Neural crest cell (in vitro differentiated cells): ENCODE measurements around the gene TOP3A. TPM values are rescaled to one million over a fixed set of nuclear protein-coding genes. Genes with fewer than 3 reads are reported as not detected.

ENCODE experiments used
- DNase-seq: peaks from one replicate; pipeline ENCODE4 v3.0.0; 2021; ENCODE audit warnings: low read depth, mixed read lengths, low spot score
- H3K27ac Mint-ChIP-seq: one replicate; pipeline ENCODE4 v1.8.0; 2021; ENCODE audit warnings: mild to moderate bottlenecking, mixed read lengths; ENCODE audit not compliant: unreplicated experiment
- H3K27me3 Mint-ChIP-seq: 2 replicates; pipeline ENCODE4 v1.8.0; 2021; ENCODE audit warnings: low read depth, mild to moderate bottlenecking, mixed read lengths
- H3K36me3 Mint-ChIP-seq: 2 replicates; pipeline ENCODE4 v1.8.0; 2021; ENCODE audit warnings: low read depth, mild to moderate bottlenecking, mixed read lengths
- H3K4me1 Mint-ChIP-seq: 2 replicates; pipeline ENCODE4 v1.8.0; 2021; ENCODE audit warnings: mixed read lengths
- H3K4me3 Mint-ChIP-seq: one replicate; pipeline ENCODE4 v1.8.0; 2021; ENCODE audit warnings: mild to moderate bottlenecking, mixed read lengths
- H3K9me3 Mint-ChIP-seq: 2 replicates; pipeline ENCODE4 v1.8.0; 2021; ENCODE audit warnings: mixed read lengths
- total RNA-seq: library from RNA; stranded (reverse); gene quantifications from 2 replicates; pipeline ENCODE4 v1.2.1, GENCODE V29; 2021
- TF ChIP-seq, protein P1 (sequence below): fragments of 200-600 bp; sonication (generic); conservative IDR thresholded peaks from 2 replicates; pipeline ENCODE4 v1.5.0; 2021; ENCODE audit warnings: antibody characterized with exemption, mild to moderate bottlenecking

The TOP3A gene
- total RNA-seq, 1 donor from 2014 or later: 107 TPM

DNA sequence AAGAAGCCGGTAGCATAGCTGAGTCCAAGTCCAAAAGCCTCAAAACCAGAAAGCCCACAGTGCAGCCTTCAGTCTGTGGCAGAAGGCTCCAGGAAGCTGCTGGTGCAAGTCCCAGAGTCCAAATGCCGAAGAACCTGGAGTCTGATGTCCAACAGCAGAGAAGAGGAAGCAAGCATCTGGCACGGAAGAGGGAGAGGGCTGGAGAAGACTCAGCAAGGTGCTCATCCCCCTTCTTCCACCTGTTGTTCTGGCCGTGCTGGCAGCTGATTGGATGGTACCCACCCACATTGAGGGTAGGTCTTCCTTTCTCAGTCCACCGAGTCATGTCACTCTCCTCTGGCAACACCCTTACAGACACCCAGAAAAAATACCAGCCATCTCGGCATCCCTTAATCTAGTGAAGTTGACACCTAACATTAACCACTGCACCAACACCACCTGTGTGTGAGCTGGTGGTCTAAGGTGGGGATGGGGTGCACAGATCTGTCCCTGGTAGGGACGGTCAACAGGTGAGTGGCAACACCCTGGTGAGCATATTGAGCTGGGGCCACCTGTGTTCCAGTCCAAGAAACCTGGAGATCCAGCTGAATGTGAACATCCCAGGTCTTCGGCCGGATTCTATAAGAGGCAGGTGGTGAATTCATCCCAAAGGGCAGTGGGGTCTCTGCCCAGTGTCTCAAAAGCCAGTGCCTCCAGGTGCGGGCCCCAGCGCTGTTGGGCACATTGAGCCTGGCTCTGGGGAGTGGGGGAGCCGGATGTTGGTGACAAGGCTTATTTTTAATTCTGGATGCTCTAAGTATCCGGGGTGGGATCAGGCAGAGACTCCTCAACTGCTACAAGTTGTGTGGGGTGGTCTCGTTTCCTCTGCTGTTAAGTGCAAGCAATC lies 44.5 kb downstream of the TOP3A start:
- DNase-seq: no peak

DNA sequence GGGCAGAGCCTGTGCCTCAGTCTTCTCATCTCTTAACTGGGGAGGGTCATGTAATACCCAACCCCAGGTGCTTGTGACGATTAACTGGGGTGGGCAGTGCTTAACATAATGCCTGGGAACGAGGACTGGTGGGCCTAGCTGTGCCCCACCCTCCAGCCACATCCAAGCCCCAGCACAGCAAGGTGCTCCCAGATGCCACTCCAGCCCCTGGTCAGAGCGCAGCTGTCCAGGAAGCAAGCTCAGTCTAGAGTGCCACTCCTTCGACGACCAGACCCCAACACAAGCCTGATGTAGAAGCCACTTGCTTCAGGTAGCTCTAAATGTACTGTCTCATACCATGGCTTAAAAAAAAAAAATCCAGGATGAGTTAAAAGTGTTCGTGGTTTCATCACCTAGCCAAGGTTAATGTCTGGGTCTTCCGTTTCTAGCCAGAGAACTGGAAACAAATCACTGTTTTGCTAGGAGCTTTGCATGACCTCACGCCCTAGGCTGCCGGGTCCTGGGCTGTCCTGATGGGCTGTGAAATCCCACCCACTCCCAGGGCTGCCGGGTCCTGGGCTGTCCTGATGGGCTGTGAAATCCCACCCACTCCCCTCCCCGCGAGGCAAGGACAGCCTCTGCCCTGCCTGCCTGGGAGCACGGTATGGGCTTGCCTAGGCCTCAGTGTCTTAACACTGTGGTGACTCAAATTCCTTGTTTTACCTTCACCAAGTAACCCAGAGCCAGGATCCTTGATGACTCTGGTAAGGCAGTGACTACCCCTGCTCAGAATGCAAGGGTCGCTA lies 46.7 kb downstream of the TOP3A start:
- DNase-seq: no peak
- H3K27ac Mint-ChIP-seq: peak overlapping the region; percentile 88

More for the DNA sequence above, 44.5 kb downstream of the TOP3A start:
- peak overlapping the region; percentile 56 for H3K4me3 Mint-ChIP-seq
- H3K36me3 Mint-ChIP-seq: peaks cover 5% of the 10 kb centered on the region
- TF ChIP-seq, protein P1, sequence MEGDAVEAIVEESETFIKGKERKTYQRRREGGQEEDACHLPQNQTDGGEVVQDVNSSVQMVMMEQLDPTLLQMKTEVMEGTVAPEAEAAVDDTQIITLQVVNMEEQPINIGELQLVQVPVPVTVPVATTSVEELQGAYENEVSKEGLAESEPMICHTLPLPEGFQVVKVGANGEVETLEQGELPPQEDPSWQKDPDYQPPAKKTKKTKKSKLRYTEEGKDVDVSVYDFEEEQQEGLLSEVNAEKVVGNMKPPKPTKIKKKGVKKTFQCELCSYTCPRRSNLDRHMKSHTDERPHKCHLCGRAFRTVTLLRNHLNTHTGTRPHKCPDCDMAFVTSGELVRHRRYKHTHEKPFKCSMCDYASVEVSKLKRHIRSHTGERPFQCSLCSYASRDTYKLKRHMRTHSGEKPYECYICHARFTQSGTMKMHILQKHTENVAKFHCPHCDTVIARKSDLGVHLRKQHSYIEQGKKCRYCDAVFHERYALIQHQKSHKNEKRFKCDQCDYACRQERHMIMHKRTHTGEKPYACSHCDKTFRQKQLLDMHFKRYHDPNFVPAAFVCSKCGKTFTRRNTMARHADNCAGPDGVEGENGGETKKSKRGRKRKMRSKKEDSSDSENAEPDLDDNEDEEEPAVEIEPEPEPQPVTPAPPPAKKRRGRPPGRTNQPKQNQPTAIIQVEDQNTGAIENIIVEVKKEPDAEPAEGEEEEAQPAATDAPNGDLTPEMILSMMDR: no peak
- H3K27me3 Mint-ChIP-seq: no peaks in the 10 kb centered on the region
- no peaks in the 10 kb centered on the region for H3K9me3 Mint-ChIP-seq
- H3K27ac Mint-ChIP-seq: no peak overlapping the region
- peaks cover 13% of the 10 kb centered on the region for H3K4me1 Mint-ChIP-seq

DNA sequence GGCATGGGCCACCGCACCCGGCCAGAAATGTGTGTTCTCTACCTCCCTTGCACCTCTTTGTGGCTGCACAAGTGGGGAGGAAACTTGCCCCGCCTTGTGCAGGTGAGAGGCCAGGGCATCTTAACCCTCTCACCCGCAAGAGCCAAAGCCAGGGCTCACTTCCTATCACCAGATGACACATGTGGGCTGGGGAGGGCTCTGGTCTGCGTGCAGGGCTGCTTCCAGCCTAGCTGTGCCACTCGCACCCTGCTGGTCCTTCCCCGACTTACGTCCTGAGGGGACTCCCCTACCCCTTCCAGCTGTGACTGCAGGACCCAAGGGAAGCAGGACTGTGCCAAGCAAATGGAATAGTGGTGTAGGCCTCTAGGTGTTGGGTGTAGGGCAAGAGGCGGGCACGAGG lies 47.4 kb downstream of the TOP3A start:
- H3K4me3 Mint-ChIP-seq: no peak overlapping the region
- no peaks in the 10 kb centered on the region for H3K36me3 Mint-ChIP-seq
- H3K27me3 Mint-ChIP-seq: no peaks in the 10 kb centered on the region
- H3K27ac Mint-ChIP-seq: no peak overlapping the region
- TF ChIP-seq, protein P1: no peak
- no peaks in the 10 kb centered on the region for H3K9me3 Mint-ChIP-seq
- DNase-seq: no peak
- H3K4me1 Mint-ChIP-seq: peaks cover 13% of the 10 kb centered on the region

More for the DNA sequence above, 46.7 kb downstream of the TOP3A start:
- TF ChIP-seq, protein P1: no peak
- H3K27me3 Mint-ChIP-seq: no peaks in the 10 kb centered on the region
- H3K36me3 Mint-ChIP-seq: peaks cover 4% of the 10 kb centered on the region
- peak overlapping the region; percentile 31 for H3K4me3 Mint-ChIP-seq
- H3K9me3 Mint-ChIP-seq: no peaks in the 10 kb centered on the region
- peaks cover 13% of the 10 kb centered on the region for H3K4me1 Mint-ChIP-seq

DNA sequence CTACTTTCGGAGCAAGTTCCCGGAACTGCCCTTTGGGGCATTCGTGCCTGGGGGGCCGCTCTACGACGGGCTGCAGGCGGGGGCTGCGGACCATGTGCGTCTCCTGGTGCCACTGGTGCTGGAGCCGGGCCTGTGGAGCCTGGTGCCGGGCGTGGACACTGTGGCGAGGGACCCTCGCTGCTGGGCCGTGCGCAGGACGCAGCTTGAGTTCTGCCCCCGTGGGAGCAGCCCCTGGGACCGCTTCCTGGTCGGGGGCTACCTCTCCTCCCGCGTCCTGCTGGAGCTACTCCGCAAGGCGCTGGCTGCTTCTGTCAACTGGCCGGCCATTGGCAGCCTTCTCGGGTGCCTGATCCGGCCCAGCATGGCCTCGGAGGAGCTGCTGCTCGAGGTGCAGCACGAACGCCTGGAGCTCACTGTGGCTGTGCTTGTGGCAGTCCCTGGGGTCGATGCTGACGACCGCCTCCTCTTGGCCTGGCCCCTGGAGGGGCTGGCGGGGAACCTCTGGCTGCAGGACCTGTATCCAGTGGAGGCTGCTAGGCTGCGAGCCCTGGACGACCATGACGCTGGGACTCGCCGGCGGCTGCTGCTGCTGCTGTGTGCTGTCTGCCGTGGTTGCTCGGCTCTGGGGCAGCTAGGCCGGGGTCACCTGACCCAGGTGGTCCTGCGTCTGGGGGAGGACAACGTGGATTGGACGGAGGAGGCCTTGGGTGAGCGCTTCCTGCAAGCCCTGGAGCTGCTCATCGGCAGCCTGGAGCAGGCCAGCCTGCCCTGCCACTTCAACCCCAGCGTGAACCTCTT lies 50.7 kb downstream of the TOP3A start:
- Mint-ChIP-seq H3K9me3 (no peaks in the 10 kb centered on the region), H3K27ac (no peak overlapping the region), H3K4me3 (no peak overlapping the region), H3K4me1 (peaks cover 20% of the 10 kb centered on the region), H3K36me3 (no peaks in the 10 kb centered on the region), H3K27me3 (no peaks in the 10 kb centered on the region)
- TF ChIP-seq, protein P1: no peak
- no peak for DNase-seq

DNA sequence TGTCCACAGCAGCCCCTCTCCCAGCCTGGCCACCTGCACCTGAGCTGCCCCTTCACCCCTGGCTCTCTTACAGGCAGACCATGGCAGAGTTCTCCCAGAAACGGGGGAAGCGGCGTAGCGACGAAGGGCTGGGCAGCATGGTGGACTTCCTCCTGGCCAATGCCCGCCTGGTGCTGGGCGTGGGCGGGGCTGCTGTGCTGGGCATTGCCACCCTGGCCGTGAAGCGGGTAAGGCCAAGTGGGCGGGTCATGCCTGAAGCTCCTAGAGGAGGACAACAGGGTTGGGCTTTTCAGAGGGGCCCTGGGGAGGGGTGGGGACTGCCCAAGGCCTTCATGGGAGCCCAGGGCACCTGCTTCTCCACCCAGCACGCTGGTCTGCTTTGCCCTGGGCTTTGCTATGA lies 52.2 kb downstream of the TOP3A start:
- DNase-seq: no peak
- H3K36me3 Mint-ChIP-seq: no peaks in the 10 kb centered on the region
- H3K4me1 Mint-ChIP-seq: peaks cover 14% of the 10 kb centered on the region
- no peaks in the 10 kb centered on the region for H3K27me3 Mint-ChIP-seq
- no peaks in the 10 kb centered on the region for H3K9me3 Mint-ChIP-seq
- H3K27ac Mint-ChIP-seq: no peak overlapping the region
- TF ChIP-seq, protein P1: no peak
- H3K4me3 Mint-ChIP-seq: peak overlapping the region; percentile 88
